ENCODE data around the gene CALM3. TPM values are rescaled to one million over a fixed set of nuclear protein-coding genes. Genes with fewer than 3 reads are reported as not detected.

CALM3 gene
- total RNA-seq, 2 donors from 2014 or later = 160 to 236 TPM

- H3K36me3 Mint-ChIP-seq (ENCODE audit: low read depth) = peaks cover 9% of the 10 kb centered on the region
- H3K9me3 ChIP-seq (ENCODE audit: control insufficient read depth, low read length, poor library complexity, severe bottlenecking) = no peaks in the 10 kb centered on the region
- peaks cover 5% of the 10 kb centered on the region for H3K27me3 Mint-ChIP-seq
- ATAC-seq (no peak), DNase-seq (no peak)
- peak overlapping the region; percentile 84 for H3K27ac Mint-ChIP-seq
- H3K4me3 Mint-ChIP-seq = peak overlapping the region; percentile 36
- H3K4me1 Mint-ChIP-seq = peaks cover 48% of the 10 kb centered on the region
These were observed 12.4 kb downstream of the CALM3 start for GRCh38 chr19:46613525-46613924.

GRCh38 chr19:46614114-46614722 lies 13.1 kb downstream of the CALM3 start:
- H3K4me1 Mint-ChIP-seq = peaks cover 46% of the 10 kb centered on the region
- peak; percentile 59 for ATAC-seq
- DNase-seq = peak; percentile 63 to 76 (median 67)
- peaks cover 7% of the 10 kb centered on the region for H3K36me3 Mint-ChIP-seq (ENCODE audit: low read depth)
- H3K9me3 ChIP-seq (ENCODE audit: control insufficient read depth, low read length, poor library complexity, severe bottlenecking) = no peaks in the 10 kb centered on the region
- peak overlapping the region; percentile 25 for H3K4me3 Mint-ChIP-seq
- peaks cover 5% of the 10 kb centered on the region for H3K27me3 Mint-ChIP-seq
- H3K27ac Mint-ChIP-seq = peak overlapping the region; percentile 84

GRCh38 chr19:46615966-46616365 lies 14.8 kb downstream of the CALM3 start:
- no peaks in the 10 kb centered on the region for H3K9me3 ChIP-seq (ENCODE audit: control insufficient read depth, low read length, poor library complexity, severe bottlenecking)
- H3K27ac Mint-ChIP-seq = peak overlapping the region; percentile 79
- DNase-seq = no peak
- ATAC-seq = no peak
- H3K4me1 Mint-ChIP-seq = peaks cover 41% of the 10 kb centered on the region
- peaks cover 5% of the 10 kb centered on the region for H3K27me3 Mint-ChIP-seq
- H3K36me3 Mint-ChIP-seq (ENCODE audit: low read depth) = peaks cover 3% of the 10 kb centered on the region
- peak overlapping the region; percentile 21 for H3K4me3 Mint-ChIP-seq

- Mint-ChIP-seq H3K4me3 (peak overlapping the region; percentile 86), H3K4me1 (peaks cover 36% of the 10 kb centered on the region), H3K27ac (peak overlapping the region; percentile 94), H3K36me3 (ENCODE audit: low read depth) (peaks cover 3% of the 10 kb centered on the region), H3K27me3 (peaks cover 5% of the 10 kb centered on the region)
- H3K9me3 ChIP-seq (ENCODE audit: control insufficient read depth, low read length, poor library complexity, severe bottlenecking) = no peaks in the 10 kb centered on the region
- DNase-seq (no peak), ATAC-seq (no peak)
These were observed 15.6 kb downstream of the CALM3 start for GRCh38 chr19:46616631-46617322.

GRCh38 chr19:46617601-46618000 lies 16.5 kb downstream of the CALM3 start:
- peaks cover 3% of the 10 kb centered on the region for H3K36me3 Mint-ChIP-seq (ENCODE audit: low read depth)
- H3K4me3 Mint-ChIP-seq = no peak overlapping the region
- H3K9me3 ChIP-seq (ENCODE audit: control insufficient read depth, low read length, poor library complexity, severe bottlenecking) = no peaks in the 10 kb centered on the region
- H3K27me3 Mint-ChIP-seq = peaks cover 5% of the 10 kb centered on the region
- DNase-seq = no peak
- H3K4me1 Mint-ChIP-seq = peaks cover 32% of the 10 kb centered on the region
- H3K27ac Mint-ChIP-seq = no peak overlapping the region
- ATAC-seq = no peak

- Mint-ChIP-seq H3K4me3 (peak overlapping the region; percentile 7), H3K27me3 (peaks cover 5% of the 10 kb centered on the region), H3K4me1 (peaks cover 32% of the 10 kb centered on the region), H3K27ac (peak overlapping the region; percentile 89), H3K36me3 (ENCODE audit: low read depth) (peaks cover 3% of the 10 kb centered on the region)
- DNase-seq = no peak
- ATAC-seq = peak; percentile 69
- H3K9me3 ChIP-seq (ENCODE audit: control insufficient read depth, low read length, poor library complexity, severe bottlenecking) = no peaks in the 10 kb centered on the region
These were observed 17.6 kb downstream of the CALM3 start for GRCh38 chr19:46618670-46619231.

- H3K4me3 Mint-ChIP-seq = no peak overlapping the region
- DNase-seq (no peak), ATAC-seq (no peak)
- peaks cover 3% of the 10 kb centered on the region for H3K36me3 Mint-ChIP-seq (ENCODE audit: low read depth)
- H3K27me3 Mint-ChIP-seq = peaks cover 5% of the 10 kb centered on the region
- H3K4me1 Mint-ChIP-seq = peaks cover 34% of the 10 kb centered on the region
- H3K27ac Mint-ChIP-seq = peak overlapping the region; percentile 89
- H3K9me3 ChIP-seq (ENCODE audit: control insufficient read depth, low read length, poor library complexity, severe bottlenecking) = no peaks in the 10 kb centered on the region
These were observed 19.1 kb downstream of the CALM3 start for GRCh38 chr19:46620267-46620666.

GRCh38 chr19:46620716-46621115 lies 19.6 kb downstream of the CALM3 start:
- no peak overlapping the region for H3K27ac Mint-ChIP-seq
- H3K4me1 Mint-ChIP-seq = peaks cover 35% of the 10 kb centered on the region
- DNase-seq = no peak
- H3K27me3 Mint-ChIP-seq = peaks cover 5% of the 10 kb centered on the region
- H3K36me3 Mint-ChIP-seq (ENCODE audit: low read depth) = peaks cover 3% of the 10 kb centered on the region
- ATAC-seq = no peak
- H3K4me3 Mint-ChIP-seq = no peak overlapping the region
- H3K9me3 ChIP-seq (ENCODE audit: control insufficient read depth, low read length, poor library complexity, severe bottlenecking) = no peaks in the 10 kb centered on the region

GRCh38 chr19:46621191-46622117 lies 20.3 kb downstream of the CALM3 start:
- peaks cover 3% of the 10 kb centered on the region for H3K36me3 Mint-ChIP-seq (ENCODE audit: low read depth)
- DNase-seq (no peak), ATAC-seq (no peak)
- peak overlapping the region; percentile 59 for H3K4me3 Mint-ChIP-seq
- H3K27me3 Mint-ChIP-seq = peaks cover 5% of the 10 kb centered on the region
- no peak overlapping the region for H3K27ac Mint-ChIP-seq
- H3K9me3 ChIP-seq (ENCODE audit: control insufficient read depth, low read length, poor library complexity, severe bottlenecking) = no peaks in the 10 kb centered on the region
- H3K4me1 Mint-ChIP-seq = peaks cover 31% of the 10 kb centered on the region

- no peaks in the 10 kb centered on the region for H3K36me3 Mint-ChIP-seq (ENCODE audit: low read depth)
- H3K4me3 Mint-ChIP-seq = no peak overlapping the region
- H3K27ac Mint-ChIP-seq = no peak overlapping the region
- peaks cover 28% of the 10 kb centered on the region for H3K4me1 Mint-ChIP-seq
- ATAC-seq (no peak), DNase-seq (no peak)
- no peaks in the 10 kb centered on the region for H3K27me3 Mint-ChIP-seq
- H3K9me3 ChIP-seq (ENCODE audit: control insufficient read depth, low read length, poor library complexity, severe bottlenecking) = no peaks in the 10 kb centered on the region
These were observed 21.0 kb downstream of the CALM3 start for GRCh38 chr19:46622118-46622446.

GRCh38 chr19:46623915-46624502 lies 22.9 kb downstream of the CALM3 start:
- Mint-ChIP-seq H3K36me3 (ENCODE audit: low read depth) (no peaks in the 10 kb centered on the region), H3K27me3 (no peaks in the 10 kb centered on the region), H3K4me1 (peaks cover 28% of the 10 kb centered on the region), H3K4me3 (no peak overlapping the region), H3K27ac (no peak overlapping the region)
- ATAC-seq = no peak
- no peak for DNase-seq
- no peaks in the 10 kb centered on the region for H3K9me3 ChIP-seq (ENCODE audit: control insufficient read depth, low read length, poor library complexity, severe bottlenecking)

GRCh38 chr19:46624958-46625661 lies 24.0 kb downstream of the CALM3 start, which contains the start of gene PTGIR:
PTGIR (minus strand) TSS chr19:46625089; CDS start chr19:46624225, 864 bp downstream.
- Mint-ChIP-seq H3K36me3 (ENCODE audit: low read depth) (no peaks in the 10 kb centered on the region), H3K27me3 (no peaks in the 10 kb centered on the region), H3K27ac (no peak within 1 kb of the TSS), H3K4me1 (peaks cover 20% of the 10 kb centered on the region), H3K4me3 (peak within 1 kb of the TSS; percentile 67)
- H3K9me3 ChIP-seq (ENCODE audit: control insufficient read depth, low read length, poor library complexity, severe bottlenecking) = no peaks in the 10 kb centered on the region
- DNase-seq (no peak), ATAC-seq (peak; percentile 14)
